ENCODE measurements around the gene SHROOM1. TPM values are rescaled to one million over a fixed set of nuclear protein-coding genes. Genes with fewer than 3 reads are reported as not detected.

Gene SHROOM1
- total and polyA plus RNA-seq, 2 of the 8 experiments (the other 6 are each of a cell fraction or from before 2014, with no cell fraction given): 3.9 to 5.2 TPM

DNA sequence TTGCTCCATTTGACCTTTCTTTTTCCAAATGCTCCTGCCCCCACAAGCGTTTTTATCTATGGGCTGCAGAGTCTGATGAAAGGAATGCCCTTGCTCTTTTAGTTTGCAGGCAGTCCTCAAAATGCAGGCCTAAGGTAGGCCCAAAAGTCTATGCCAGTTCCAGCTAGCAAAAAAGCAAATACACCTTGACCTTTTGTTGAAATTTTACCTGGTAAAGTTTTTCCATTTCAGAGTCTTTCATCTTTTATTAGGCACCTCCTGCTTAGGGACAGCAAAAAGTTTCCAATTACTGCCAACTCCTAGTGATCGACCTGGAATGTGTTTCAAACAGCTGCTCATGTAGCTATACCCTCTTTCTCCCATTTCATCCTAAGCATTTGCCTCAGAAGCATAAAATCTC lies 40.4 kb upstream of the SHROOM1 start:
- no peak overlapping the region for H2BK12ac ChIP-seq (ENCODE audit: low read depth, low read length)
- H3K27me3 ChIP-seq (replicated peaks in 1 of 4; ENCODE audit: control insufficient read depth in 3 of 4, extremely low read depth in 1 of 4, insufficient read depth in 3 of 4, low read length in 3 of 4): no peaks in the 10 kb centered on the region
- WGBS, 2 experiments (ENCODE audit: extremely low coverage in 1 of 2, insufficient coverage in 1 of 2, insufficient read length in 1 of 2, insufficient replicate concordance in 2 of 2, low coverage in 1 of 2, low lambda C conversion rate in 2 of 2, missing lambda C conversion rate in 1 of 2): 76% methylated on average over 2 of the region's 2 CpGs; no CpG with 5 or more reads in 1 of the 2 experiments
- no peak overlapping the region for H2AFZ ChIP-seq (ENCODE audit: low read length)
- peaks cover 6 to 29% (median 14%) of the 10 kb centered on the region in 4 experiments for H3K36me3 ChIP-seq (ENCODE audit: control insufficient read depth in 2 of 4, insufficient read depth in 4 of 4, low read length in 3 of 4)
- no peaks in the 10 kb centered on the region for H3K9me3 ChIP-seq (ENCODE audit: insufficient read depth in 2 of 2, low read depth in 1 of 2, low read length in 1 of 2)
- no peak overlapping the region for H3K4me3 ChIP-seq (ENCODE audit: extremely low read depth in 1 of 4, insufficient read depth in 2 of 4, low read depth in 3 of 4, low read length in 4 of 4)
- no peak overlapping the region for H2BK20ac ChIP-seq (ENCODE audit: low read length)
- H3K23ac ChIP-seq (ENCODE audit: insufficient read length): no peak overlapping the region
- H2BK120ac ChIP-seq (replicated peaks; ENCODE audit: low read depth, low read length): no peak overlapping the region
- H4K91ac ChIP-seq (replicated peaks; ENCODE audit: insufficient read length, low read length): no peak overlapping the region
- H4K20me1 ChIP-seq (replicated peaks in 1 of 2; ENCODE audit: control insufficient read depth in 1 of 2, insufficient read depth in 2 of 2, low read length in 2 of 2): peaks cover 0 to 2% of the 10 kb centered on the region in 2 experiments
- H3K4me2 ChIP-seq (ENCODE audit: insufficient read depth in 1 of 2, low read depth in 2 of 2, low read length in 2 of 2): no peak overlapping the region
- FAIRE-seq (no peak), DNase-seq (ENCODE audit: low read depth in 1 of 2, low spot score in 2 of 2) (no peak)
- H3K79me2 ChIP-seq (ENCODE audit: control insufficient read depth in 1 of 2, insufficient read depth in 2 of 2, low read length in 2 of 2): peaks cover 3 to 13% of the 10 kb centered on the region in 2 experiments; a peak in 2 of 4 replicates
- no peak overlapping the region for H2AK5ac ChIP-seq (ENCODE audit: low read depth, low read length)
- H3K4ac ChIP-seq (replicated peaks; ENCODE audit: insufficient read length, low read depth, low read length): no peak overlapping the region
- H3K79me1 ChIP-seq (ENCODE audit: low read depth, low read length): peaks cover 3% of the 10 kb centered on the region; the same call in 1 of the 2 replicates
- H4K8ac ChIP-seq (ENCODE audit: extremely low read depth, insufficient read depth, low read length): no peak overlapping the region
- H2BK5ac ChIP-seq (ENCODE audit: low read depth, low read length): no peak overlapping the region
- H2BK15ac ChIP-seq (ENCODE audit: low read length): no peak overlapping the region
- H3K4me1 ChIP-seq (replicated peaks in 1 of 4; ENCODE audit: control insufficient read depth in 3 of 4, insufficient read depth in 4 of 4, low read length in 3 of 4): peaks cover 0 to 3% (median 1%) of the 10 kb centered on the region in 4 experiments; a peak in 3 of 7 replicates
- H3K9ac ChIP-seq (replicated peaks in 1 of 4; ENCODE audit: extremely low read depth in 1 of 4, low read depth in 3 of 4, low read length in 3 of 4): no peak overlapping the region
- no peak overlapping the region for H3K14ac ChIP-seq (ENCODE audit: insufficient read length)
- H3K18ac ChIP-seq (ENCODE audit: extremely low read depth, low read length): no peak overlapping the region
- ChIA-PET CTCF (ENCODE audit: partially characterized antibody) (interaction anchor here (1.2 to 32.2 kb wide), 4 partner anchors 12 to 116 kb away, joined by 3 to 465 read pairs (median 6); partner anchors contain the start of gene SHROOM1), POLR2A (ENCODE audit: partially characterized antibody) (interaction anchor here (0.7 to 2.1 kb wide), 4 partner anchors 39 to 155 kb away, joined by 3 to 6 read pairs (median 4); partner anchors contain the start of genes KIF3A, SHROOM1 and ZCCHC10)
- peaks cover 5% of the 10 kb centered on the region; the same call in 1 of the 2 replicates for H3K23me2 ChIP-seq (ENCODE audit: low read depth, low read length)
- H4K5ac ChIP-seq (ENCODE audit: insufficient read length, low read depth, low read length): no peak overlapping the region
- H3K27ac ChIP-seq (ENCODE audit: low read depth, low read length): no peak overlapping the region
- H3K56ac ChIP-seq (replicated peaks; ENCODE audit: insufficient read length, low read depth, low read length): no peak overlapping the region
- no peak for TF ChIP-seq CHD1 (IDR thresholded peaks at IDR 0.05; ENCODE audit: low read depth, low read length)
- no peak for TF ChIP-seq POU5F1 (IDR thresholded peaks at IDR 0.05; ENCODE audit: low read depth, low read length)
- TF ChIP-seq EGR1 (IDR thresholded peaks at IDR 0.05; ENCODE audit: borderline replicate concordance, low read depth, low read length): no peak
- no peak for TF ChIP-seq BACH1 (IDR thresholded peaks at IDR 0.05; ENCODE audit: low read length)

All from H1 (cell line).